Activated T-helper 17 cell treated with anti-CD3 and anti-CD28 coated beads, Interleukin-2, amount 50 U/mL, for 72 hours (primary cell): ENCODE data around the gene NME5. TPM values are rescaled to one million over a fixed set of nuclear protein-coding genes. Genes with fewer than 3 reads are reported as not detected.
"Not testable (repeated sequence)": the region's sequence is repeated elsewhere in the genome, so short reads cannot be mapped to it uniquely, and the experiment has no call there.

Experiments used
- ATAC-seq: fragments of 150-1000 bp; cut with Tn5 transposase; replicated peaks from 2 replicates; pipeline ENCODE4 v1.10.0; 2021; ENCODE audit warnings: mild to moderate bottlenecking, moderate library complexity
- H3K27ac Mint-ChIP-seq: one replicate; pipeline ENCODE4 v1.8.0; 2022; ENCODE audit warnings: mixed read lengths
- H3K27me3 Mint-ChIP-seq: one replicate; pipeline ENCODE4 v1.8.0; 2022; ENCODE audit warnings: mixed read lengths
- H3K36me3 Mint-ChIP-seq: one replicate; pipeline ENCODE4 v1.8.0; 2022; ENCODE audit warnings: low read depth, mild to moderate bottlenecking, mixed read lengths
- H3K4me1 Mint-ChIP-seq: one replicate; pipeline ENCODE4 v1.8.0; 2022; ENCODE audit warnings: mixed read lengths
- H3K4me3 Mint-ChIP-seq: one replicate; pipeline ENCODE4 v1.8.0; 2022; ENCODE audit warnings: mild to moderate bottlenecking, mixed read lengths
- H3K9me3 Mint-ChIP-seq: one replicate; pipeline ENCODE4 v1.8.0; 2022; ENCODE audit warnings: mixed read lengths
- total RNA-seq, 2 donors: library from RNA; stranded (reverse); gene quantifications; one replicate each; pipeline ENCODE4 v1.2.3, GENCODE V29; 2022

Gene NME5
- total RNA-seq, 2 donors from 2014 or later: not detected

DNA sequence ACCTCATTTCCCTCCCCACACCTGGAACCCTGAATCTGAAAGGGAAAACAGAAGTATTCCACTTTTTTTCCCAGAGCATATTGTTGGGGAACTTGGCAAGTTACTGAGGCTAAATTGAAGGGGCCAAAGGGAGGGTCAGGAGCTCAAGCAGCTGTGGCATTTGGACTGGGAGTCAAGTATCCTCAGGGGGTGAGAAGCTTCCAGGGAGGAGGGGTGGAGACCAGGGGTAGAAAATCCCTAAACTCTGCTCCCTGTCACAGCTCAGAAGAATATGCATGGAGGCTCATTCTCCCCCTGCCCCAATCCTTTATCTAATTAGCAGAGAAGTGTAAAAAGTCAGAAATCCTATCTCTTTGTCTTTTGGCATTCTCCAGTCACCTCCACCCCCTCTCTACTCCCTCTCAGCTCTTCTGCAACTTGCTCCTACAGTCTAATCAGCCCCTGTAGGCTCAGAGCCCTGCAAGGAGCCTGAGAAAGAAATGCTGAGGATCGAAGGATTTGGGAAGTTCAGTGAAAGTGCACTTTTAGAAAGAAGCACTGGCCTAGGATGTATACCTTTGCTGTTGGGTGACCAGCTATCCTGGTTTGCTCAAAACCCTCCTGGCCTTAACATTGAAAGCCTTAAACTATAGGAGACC lies 61.1 kb downstream of the NME5 start:
- Mint-ChIP-seq H3K27ac (no peak overlapping the region), H3K36me3 (no peaks in the 10 kb centered on the region), H3K9me3 (no peaks in the 10 kb centered on the region), H3K4me1 (peaks cover 4% of the 10 kb centered on the region), H3K4me3 (no peak overlapping the region), H3K27me3 (no peaks in the 10 kb centered on the region)
- no peak for ATAC-seq

- ATAC-seq: no peak
- Mint-ChIP-seq H3K4me3 (no peak overlapping the region), H3K27ac (no peak overlapping the region), H3K36me3 (no peaks in the 10 kb centered on the region), H3K9me3 (no peaks in the 10 kb centered on the region), H3K4me1 (peaks cover 4% of the 10 kb centered on the region), H3K27me3 (no peaks in the 10 kb centered on the region)
These were observed 62.0 kb downstream of the NME5 start for GRCh38 chr5:138077064-138077696.

GRCh38 chr5:138070026-138070425 lies 69.2 kb downstream of the NME5 start:
- H3K4me1 Mint-ChIP-seq, H3K27ac Mint-ChIP-seq, H3K4me3 Mint-ChIP-seq, H3K36me3 Mint-ChIP-seq, H3K9me3 Mint-ChIP-seq, ATAC-seq, H3K27me3 Mint-ChIP-seq: not testable (repeated sequence)

- H3K4me1 Mint-ChIP-seq: no peaks in the 10 kb centered on the region
- H3K36me3 Mint-ChIP-seq: no peaks in the 10 kb centered on the region
- no peaks in the 10 kb centered on the region for H3K9me3 Mint-ChIP-seq
- no peak overlapping the region for H3K4me3 Mint-ChIP-seq
- H3K27ac Mint-ChIP-seq: no peak overlapping the region
- peak; percentile 72 for ATAC-seq
- H3K27me3 Mint-ChIP-seq: no peaks in the 10 kb centered on the region
These were observed 70.3 kb downstream of the NME5 start for GRCh38 chr5:138068742-138069600.

DNA sequence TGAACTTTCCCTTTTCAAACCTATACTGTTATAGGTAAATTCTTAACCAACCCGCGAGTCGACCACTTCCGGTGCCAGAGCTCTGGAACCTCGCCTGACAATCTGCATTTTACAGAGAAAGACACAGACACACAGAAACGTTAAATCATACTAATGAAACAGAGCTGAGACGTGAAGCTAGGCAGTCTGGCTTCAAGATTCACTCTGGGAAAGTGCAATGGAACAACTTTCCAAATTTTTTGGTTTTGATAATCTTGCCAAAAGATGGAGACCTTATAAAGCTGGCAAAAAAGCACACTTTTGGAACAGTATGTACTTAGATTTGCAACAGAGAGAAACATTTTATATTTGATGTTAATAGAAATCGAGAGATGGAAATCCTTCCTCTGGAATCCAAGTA lies 71.3 kb downstream of the NME5 start:
- Mint-ChIP-seq H3K9me3 (no peaks in the 10 kb centered on the region), H3K4me1 (no peaks in the 10 kb centered on the region), H3K4me3 (no peak overlapping the region), H3K36me3 (no peaks in the 10 kb centered on the region), H3K27me3 (no peaks in the 10 kb centered on the region), H3K27ac (no peak overlapping the region)
- no peak for ATAC-seq

Other genes with a start within 250 kb of the NME5 start
- gene PKD2L2, start 250.0 kb downstream of the NME5 start, total RNA-seq: under 1 TPM in 1 of 2 donors, not detected in 1; 0.30 TPM
- gene FAM13B, start 106.3 kb downstream of the NME5 start, total RNA-seq: 10 to 100 TPM; 24.4 to 30.1 TPM
- not detected for gene WNT8A, start 55.4 kb downstream of the NME5 start, total RNA-seq
- 100 to 1,000 TPM in 1 of 2 donors, 10 to 100 TPM in 1; 70.6 to 130 TPM for gene BRD8, start 39.2 kb upstream of the NME5 start, total RNA-seq
- gene KIF20A, start 39.7 kb upstream of the NME5 start, total RNA-seq: 10 to 100 TPM; 66.2 to 73.0 TPM
- 10 to 100 TPM; 27.8 to 42.3 TPM for gene CDC23, start 73.9 kb upstream of the NME5 start, total RNA-seq
- not detected for gene GFRA3, start 135.2 kb upstream of the NME5 start, total RNA-seq
- gene CDC25C, start 192.4 kb upstream of the NME5 start, total RNA-seq: 10 to 100 TPM; 11.5 to 19.7 TPM
- gene FAM53C, start 198.8 kb upstream of the NME5 start, total RNA-seq: 10 to 100 TPM; 32.7 to 45.8 TPM
- 10 to 100 TPM; 42.1 to 51.4 TPM for gene KDM3B, start 213.3 kb upstream of the NME5 start, total RNA-seq